Posterior cingulate gyrus (tissue), 11 donors: Measurements from ENCODE around the gene DCAF11.

Experiments
- DNase-seq, 10 donors: peaks; one replicate each; pipeline versions ENCODE4 v3.0.0 to v3.0.0-alpha.2; 2020 to 2021; ENCODE audit warnings: mixed read lengths in 3 of 10
- intact Hi-C: fragments of 100-400 bp; cut with DNase I; formaldehyde crosslinking; loops from one replicate; pipeline ENCODE4 v1.15.1; 2023

DCAF11 gene

DNA sequence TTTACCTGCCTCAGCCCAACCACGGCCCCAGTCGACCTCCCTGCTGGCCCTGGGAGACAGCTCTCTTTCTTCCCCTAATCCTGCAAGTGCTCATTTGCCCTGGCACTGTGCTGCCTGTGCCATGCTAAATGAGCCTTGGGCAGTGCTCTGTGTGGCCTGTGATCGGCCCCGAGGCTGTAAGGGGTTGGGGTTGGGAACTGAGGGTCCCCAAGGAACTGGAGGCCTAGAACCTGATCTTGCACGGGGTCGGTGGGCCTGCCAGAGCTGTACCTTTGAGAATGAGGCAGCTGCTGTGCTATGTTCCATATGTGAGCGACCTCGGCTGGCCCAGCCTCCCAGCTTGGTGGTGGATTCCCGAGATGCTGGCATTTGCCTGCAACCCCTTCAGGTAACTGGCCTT lies 35.5 kb downstream of the DCAF11 start:
- DNase-seq = peak in 1 of 10 donors; percentile 69
- intact Hi-C loops = no loop called here

DNA sequence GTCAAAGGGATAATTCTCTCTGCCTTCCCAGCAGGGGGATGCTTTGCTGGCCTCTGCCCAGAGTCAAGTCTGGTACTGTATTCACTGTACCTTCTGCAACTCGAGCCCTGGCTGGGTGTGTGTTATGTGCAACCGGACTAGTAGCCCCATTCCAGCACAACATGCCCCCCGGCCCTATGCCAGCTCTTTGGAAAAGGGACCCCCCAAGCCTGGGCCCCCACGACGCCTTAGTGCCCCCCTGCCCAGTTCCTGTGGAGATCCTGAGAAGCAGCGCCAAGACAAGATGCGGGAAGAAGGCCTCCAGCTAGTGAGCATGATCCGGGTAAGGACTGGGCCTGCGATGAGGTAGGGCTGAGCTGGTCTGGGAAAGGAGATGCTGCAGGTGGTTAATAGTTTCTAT lies 36.0 kb downstream of the DCAF11 start:
- intact Hi-C loops = no loop called here
- peak in 2 of 10 donors; percentile 55 to 59 for DNase-seq

DNA sequence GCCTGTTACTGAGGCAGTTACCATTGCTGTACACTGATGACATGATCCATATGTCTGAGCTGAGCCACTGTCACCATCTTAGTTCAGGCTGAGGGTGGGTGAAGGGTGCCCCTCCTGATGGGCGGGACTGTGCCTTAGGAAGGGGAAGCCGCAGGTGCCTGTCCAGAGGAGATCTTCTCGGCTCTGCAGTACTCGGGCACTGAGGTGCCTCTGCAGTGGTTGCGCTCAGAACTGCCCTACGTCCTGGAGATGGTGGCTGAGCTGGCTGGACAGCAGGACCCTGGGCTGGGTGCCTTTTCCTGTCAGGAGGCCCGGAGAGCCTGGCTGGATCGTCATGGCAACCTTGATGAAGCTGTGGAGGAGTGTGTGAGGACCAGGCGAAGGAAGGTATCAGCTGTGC lies 36.4 kb downstream of the DCAF11 start:
- intact Hi-C loops = no loop called here
- DNase-seq = peak in 2 of 10 donors; percentile 28 to 45

DNA sequence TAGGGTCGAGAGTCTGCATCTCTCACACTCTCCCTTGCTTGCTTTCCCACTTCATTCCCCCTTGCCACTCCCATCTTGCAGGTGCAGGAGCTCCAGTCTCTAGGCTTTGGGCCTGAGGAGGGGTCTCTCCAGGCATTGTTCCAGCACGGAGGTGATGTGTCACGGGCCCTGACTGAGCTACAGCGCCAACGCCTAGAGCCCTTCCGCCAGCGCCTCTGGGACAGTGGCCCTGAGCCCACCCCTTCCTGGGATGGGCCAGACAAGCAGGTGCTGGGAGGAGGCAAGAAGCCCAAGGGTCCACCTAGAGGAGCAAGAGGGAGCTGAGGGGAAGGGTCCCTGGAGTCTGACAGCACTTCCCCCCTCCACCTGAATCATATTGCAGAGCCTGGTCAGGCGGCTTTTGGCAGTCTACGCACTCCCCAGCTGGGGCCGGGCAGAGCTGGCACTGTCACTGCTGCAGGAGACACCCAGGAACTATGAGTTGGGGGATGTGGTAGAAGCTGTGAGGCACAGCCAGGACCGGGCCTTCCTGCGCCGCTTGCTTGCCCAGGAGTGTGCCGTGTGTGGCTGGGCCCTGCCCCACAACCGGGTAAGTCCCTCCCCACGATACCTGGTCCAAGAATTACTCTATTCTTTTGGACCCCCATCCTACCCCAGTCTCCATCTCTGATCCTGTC lies 37.0 kb downstream of the DCAF11 start:
- intact Hi-C loops = no loop called here
- peak in 2 of 10 donors; percentile 27 to 78 for DNase-seq

DNA sequence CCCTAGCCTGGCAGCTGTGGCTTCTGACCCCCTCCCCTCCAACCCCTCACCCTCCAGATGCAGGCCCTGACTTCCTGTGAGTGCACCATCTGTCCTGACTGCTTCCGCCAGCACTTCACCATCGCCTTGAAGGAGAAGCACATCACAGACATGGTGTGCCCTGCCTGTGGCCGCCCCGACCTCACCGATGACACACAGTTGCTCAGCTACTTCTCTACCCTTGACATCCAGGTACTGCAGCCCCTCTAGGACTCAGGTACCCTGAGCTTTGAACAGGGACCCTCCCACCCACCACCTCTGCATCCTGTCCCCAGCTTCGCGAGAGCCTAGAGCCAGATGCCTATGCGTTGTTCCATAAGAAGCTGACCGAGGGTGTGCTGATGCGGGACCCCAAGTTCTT lies 40.5 kb downstream of the DCAF11 start:
- intact Hi-C loops = no loop called here
- peak in 2 of 10 donors; percentile 15 to 65 for DNase-seq

DNA sequence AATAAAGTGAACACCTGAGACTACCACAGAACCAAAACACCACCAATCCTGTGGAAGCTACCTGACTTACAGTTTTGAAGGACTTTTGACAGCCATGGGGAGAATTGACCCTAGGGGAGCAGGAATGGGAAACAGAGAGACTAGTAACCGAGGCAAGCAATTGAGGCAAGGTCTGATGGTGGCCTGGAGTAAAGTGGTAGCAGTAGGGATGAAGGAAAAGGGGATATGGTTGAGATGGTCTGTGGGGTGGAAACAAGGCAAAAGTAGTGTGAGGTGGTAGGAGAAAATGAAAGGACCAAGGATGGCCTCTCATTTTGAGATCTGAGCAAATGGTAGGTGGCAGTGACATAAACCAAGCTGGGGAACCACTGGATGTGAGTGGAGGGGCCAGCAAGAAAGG lies 42.3 kb downstream of the DCAF11 start:
- intact Hi-C loops = no loop called here
- DNase-seq = no peak

DNA sequence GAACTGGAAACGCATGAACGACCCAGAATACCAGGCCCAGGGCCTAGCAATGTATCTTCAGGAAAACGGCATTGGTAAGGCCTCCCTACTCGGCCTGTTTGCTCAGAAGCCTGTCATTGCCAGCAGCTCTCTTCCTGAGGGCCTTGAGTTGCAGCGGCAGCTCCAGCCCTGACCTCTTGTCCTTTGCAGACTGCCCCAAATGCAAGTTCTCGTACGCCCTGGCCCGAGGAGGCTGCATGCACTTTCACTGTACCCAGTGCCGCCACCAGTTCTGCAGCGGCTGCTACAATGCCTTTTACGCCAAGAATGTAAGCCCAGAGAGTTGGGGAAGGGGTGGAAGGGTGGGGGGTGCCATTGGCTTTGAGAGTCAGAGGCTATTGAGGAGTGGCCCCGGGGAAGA lies 42.8 kb downstream of the DCAF11 start:
- intact Hi-C loops = no loop called here
- DNase-seq = peak in 3 of 10 donors; percentile 52 to 53 (median 53)

DNA sequence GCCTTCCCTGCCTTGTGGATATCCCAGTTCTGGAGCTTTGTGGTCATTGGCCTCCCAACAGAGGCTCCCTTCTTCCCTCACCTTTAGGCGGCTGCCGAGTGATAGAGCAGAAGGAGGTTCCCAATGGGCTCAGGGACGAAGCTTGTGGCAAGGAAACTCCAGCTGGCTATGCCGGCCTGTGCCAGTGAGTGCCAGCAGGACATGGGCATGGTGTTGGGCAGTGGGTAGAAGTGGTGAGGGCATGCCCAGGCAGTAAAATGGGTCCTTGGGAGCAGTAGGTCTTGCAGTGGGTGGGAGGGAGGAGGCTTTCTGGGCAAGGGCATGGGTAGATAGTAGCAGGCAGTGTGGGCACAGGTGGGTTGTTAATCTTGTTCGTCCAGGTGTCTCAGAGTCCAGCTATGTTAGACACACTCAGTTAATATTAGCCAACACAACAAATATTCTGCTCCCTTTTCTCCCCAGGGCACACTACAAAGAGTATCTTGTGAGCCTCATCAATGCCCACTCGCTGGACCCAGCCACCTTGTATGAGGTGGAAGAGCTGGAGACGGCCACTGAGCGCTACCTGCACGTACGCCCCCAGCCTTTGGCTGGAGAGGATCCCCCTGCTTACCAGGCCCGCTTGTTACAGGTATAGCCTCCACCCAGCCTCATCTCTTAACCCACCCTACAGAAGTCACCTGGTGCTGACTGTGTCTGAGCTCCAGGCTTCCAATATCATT lies 45.4 kb downstream of the DCAF11 start:
- intact Hi-C loops = loop anchor here (2.0 kb wide), 2 partner anchors 13 to 29 kb away; partner anchors contain the start of genes IPO4, PSME2 and RNF31
- DNase-seq = peak in 3 of 10 donors; percentile 25 to 63 (median 49)

DNA sequence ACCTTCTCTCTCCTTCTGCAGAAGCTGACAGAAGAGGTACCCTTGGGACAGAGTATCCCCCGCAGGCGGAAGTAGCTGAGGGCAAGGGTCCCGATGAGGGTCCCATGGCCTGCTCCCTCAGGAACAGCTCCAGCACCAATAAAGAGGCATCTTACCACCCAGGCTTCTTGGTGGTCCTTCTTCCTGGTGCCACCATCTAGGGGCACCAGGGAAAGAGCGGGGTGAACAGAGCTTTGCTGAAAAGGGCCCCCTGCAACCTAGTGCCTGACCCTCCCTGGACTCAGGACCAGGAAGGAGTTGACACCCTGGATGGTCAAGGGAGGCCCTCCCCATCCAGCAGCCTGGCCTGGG lies 45.9 kb downstream of the DCAF11 start:
- intact Hi-C loops = loop anchor here (2.0 kb wide), 2 partner anchors 14 to 28 kb away; partner anchors contain the start of genes IPO4, PSME2 and RNF31
- peak in 3 of 10 donors; percentile 43 to 62 (median 61) for DNase-seq

DNA sequence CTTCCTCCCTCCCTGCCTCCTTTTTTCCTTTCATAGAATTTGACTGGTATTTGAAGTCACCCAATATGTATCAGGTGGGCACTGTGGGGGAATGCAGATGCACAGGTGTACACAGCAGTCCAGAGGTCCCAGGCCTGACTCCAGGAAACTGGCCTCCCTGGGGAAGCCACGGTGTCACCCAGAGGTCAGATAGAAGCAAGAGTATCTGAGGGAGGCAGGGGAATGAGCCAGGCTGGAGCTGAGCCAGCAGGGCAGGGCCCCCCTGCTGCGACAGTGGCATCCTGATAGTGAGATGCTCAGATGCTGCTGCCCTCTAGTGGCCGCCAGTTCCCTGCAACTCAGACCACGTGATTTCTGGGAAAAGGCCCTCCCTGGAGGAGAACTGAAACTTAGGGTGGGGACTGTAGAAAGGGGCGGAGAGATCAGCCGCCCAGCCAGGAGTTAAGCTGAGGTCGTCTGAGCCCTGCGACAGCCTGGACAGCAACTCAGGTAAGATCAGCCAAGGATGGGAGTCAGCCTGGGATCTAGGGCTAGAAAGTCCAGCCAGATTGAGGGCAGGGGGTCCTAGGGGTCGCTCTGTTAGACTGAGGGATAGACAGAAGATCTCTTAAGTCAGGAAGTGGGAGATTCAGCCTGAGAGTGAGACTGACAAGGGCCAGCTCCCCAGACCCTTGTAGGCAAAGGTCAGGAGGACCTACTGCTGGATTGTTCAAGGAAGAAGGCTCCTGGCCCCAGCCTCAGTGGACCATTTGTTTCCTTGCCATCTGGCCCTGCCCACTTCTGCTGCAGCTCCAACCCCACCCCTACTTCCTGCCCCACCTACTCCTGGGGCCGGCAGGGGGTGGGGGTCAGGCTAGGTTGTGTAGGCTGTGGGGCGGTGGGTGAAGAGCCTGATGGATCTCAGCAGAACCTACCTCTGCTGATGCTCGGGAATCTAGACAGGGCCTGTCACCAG lies 46.5 kb downstream of the DCAF11 start, which contains the start of gene IRF9:
Gene IRF9 (plus strand): TSS at position 416 of the 955 bp plus-strand sequence. CDS start 880 bp downstream, outside the sequence.
- peak; percentile 92 to 99 (median 97) for DNase-seq
- intact Hi-C loops = loop anchor here (1.0 to 2.0 kb wide), 3 partner anchors 14 to 47 kb away; partner anchors contain the start of genes DCAF11, IPO4, NRL and PSME2

DNA sequence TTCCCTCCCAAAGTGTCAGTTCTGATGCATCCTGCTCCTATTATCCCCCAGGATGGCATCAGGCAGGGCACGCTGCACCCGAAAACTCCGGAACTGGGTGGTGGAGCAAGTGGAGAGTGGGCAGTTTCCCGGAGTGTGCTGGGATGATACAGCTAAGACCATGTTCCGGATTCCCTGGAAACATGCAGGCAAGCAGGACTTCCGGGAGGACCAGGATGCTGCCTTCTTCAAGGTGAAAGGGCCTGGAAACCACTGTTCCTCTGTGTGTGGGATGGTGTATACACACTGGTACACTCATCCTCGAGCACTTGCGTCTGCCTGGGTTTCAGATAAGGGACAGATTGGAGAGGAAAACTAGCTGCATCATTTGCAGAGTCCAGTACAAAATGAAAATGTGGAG lies 47.5 kb downstream of the DCAF11 start:
- DNase-seq = peak in 5 of 10 donors; percentile 17 to 70 (median 31)
- intact Hi-C loops = no loop called here

DNA sequence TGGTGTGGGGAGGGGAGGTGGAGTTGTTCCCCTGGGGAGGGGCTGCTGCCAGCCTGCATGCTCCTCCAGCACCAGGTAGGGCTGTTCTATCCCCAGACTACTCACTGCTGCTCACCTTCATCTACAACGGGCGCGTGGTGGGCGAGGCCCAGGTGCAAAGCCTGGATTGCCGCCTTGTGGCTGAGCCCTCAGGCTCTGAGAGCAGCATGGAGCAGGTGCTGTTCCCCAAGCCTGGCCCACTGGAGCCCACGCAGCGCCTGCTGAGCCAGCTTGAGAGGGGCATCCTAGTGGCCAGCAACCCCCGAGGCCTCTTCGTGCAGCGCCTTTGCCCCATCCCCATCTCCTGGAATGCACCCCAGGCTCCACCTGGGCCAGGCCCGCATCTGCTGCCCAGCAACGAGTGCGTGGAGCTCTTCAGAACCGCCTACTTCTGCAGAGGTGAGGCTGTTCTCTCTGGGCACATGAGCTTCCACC lies 50.0 kb downstream of the DCAF11 start:
- peak in 3 of 10 donors; percentile 57 to 78 (median 68) for DNase-seq
- intact Hi-C loops = no loop called here

DNA sequence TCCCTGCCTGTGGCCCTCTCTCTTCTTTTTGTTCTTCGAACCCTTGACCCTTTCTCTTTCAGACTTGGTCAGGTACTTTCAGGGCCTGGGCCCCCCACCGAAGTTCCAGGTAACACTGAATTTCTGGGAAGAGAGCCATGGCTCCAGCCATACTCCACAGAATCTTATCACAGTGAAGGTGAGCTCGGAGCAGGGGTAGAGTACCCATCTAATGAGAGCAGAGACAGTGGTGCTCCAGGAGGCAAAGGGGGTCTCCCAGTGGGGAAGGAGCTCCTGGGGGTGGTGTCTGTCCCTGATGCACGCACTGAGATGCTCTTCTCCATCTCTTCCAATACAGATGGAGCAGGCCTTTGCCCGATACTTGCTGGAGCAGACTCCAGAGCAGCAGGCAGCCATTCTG lies 51.2 kb downstream of the DCAF11 start:
- intact Hi-C loops = no loop called here
- DNase-seq = peak in 2 of 10 donors; percentile 15 to 16

DNA sequence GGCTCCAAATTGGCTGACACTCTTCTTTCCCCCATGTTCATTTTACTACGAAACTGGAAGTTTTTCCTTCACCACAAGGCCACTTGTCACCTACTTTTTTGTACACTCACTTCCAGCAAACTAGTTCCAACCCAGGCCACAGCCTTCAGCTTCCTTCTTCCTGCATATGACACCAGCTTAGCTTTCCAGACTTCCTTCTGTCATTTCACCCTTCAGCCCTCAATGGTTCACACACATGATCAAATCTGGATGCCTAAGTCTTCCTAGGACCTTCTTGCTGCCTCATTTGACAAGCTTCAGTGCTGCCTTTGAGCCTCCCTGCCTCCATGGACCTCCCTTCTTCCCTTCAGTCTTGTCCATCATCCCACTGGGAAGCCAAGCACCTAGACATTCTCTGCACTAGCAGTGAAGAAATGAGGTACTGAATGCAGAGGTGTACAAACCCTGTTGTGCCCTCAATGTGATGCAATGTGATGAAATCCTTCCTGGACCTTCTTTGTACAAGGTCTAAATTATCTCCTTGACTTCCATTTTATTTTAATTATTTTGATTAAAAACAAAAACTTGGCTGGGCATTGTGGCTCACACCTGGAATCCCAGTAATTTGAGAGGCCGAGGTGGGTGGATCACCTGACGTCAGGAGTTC lies 53.0 kb downstream of the DCAF11 start:
- DNase-seq = peak in 1 of 10 donors; percentile 12
- intact Hi-C loops = no loop called here

DNA sequence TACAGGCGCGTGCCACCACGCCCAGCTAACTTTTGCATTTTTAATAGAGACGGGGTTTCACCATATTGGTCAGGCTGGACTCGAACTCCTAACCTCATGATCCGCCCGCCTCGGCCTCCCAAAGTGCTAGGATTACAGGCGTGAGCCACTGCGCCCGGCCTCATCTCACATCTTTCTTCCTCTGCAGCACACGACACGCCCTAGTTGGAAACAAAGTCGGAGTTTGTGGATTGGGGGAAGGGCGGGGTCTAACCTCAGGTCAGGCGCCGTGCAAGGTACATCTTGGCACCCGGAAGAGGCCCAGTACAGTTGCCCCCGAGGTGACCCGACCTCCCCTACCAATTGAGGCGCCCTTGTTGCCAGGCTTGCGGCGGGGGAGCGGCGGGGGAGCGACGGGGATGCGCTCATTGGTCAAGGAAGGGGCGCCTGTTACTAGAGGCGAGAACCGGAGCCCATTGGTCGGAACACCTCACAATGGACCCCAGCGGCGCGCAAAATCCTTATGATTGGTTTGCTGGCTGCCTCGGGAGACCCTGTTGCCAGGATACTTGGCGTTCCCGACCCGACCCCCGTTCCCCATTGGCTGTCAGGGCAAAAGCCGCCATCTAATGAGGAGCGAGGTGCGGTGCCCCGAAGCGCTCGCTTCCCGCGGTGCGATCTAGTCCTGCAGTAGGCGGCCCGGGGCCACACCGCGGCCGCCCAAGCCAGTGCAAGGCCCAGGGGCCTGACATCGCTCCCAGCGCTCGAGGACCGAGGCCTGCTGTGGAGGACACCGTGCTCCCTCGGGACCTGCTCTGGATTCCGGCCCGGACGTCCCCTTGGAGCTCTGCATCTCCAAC lies 57.1 kb downstream of the DCAF11 start, which contains the start of gene REC8:
Gene REC8 (plus strand): TSS at position 659 of the 839 bp plus-strand sequence. CDS start 473 bp downstream, outside the sequence.
- intact Hi-C loops = no loop called here
- DNase-seq = peak; percentile 80 to 99 (median 94)

DNA sequence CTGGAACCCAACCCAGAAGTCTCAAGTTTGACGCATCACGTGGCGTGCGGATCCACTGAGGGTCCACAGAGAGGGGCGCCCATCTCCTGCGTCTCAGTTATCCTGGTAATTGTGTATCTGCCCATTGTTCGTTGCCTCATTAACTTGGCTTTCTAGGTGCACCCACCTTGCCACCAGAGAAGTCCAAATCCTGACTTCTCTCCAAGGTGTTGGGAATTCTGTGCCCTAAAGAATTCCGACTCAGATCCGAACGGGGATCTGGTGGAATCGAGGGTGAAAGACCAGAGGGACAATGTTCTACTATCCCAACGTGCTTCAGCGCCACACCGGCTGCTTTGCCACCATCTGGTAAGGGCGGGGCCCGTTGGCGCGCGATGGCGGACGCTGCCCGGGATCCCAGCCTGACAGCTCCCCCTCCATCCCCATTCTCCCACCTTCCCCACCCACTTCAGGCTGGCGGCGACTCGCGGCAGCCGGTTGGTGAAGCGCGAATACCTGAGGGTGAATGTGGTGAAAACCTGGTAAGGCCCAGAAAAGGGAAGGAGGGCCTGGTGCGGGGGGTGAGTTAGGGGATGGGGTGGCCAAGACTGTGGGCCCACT lies 57.8 kb downstream of the DCAF11 start:
- intact Hi-C loops = no loop called here
- DNase-seq = peak in 5 of 10 donors; percentile 18 to 86 (median 76)

DNA sequence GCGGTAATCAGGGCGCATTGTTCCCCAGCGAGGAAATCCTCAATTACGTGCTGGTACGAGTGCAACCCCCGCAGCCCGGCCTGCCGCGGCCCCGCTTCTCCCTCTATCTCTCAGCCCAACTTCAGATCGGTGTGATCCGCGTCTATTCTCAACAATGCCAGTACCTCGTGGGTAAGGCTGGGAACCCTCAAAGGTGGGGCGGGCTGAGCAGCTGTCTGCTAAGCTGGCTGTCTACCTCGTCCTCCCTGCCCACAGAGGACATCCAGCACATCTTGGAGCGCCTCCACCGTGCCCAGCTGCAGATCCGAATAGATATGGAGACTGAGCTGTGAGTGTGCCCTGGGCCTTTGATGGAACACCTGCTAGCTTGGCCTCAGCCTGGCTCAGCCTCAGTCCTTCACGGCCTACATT lies 58.3 kb downstream of the DCAF11 start:
- DNase-seq = peak in 7 of 10 donors; percentile 19 to 90 (median 55)
- intact Hi-C loops = no loop called here
